Nephron progenitor cell (in vitro differentiated cells): Measurements from ENCODE around the gene KCTD11.
"Not testable (repeated sequence)": the region's sequence is repeated elsewhere in the genome, so short reads cannot be mapped to it uniquely, and the experiment has no call there.

Experiments used
- DNase-seq: peaks from one replicate; pipeline ENCODE4 v3.0.0; 2021
- H3K27ac Mint-ChIP-seq: 2 replicates; pipeline ENCODE4 v1.8.0; 2021; ENCODE audit warnings: mild to moderate bottlenecking, moderate library complexity, mixed read lengths
- H3K27me3 Mint-ChIP-seq: 2 replicates; pipeline ENCODE4 v1.8.0; 2021; ENCODE audit warnings: mild to moderate bottlenecking, low read depth, mixed read lengths; ENCODE audit not compliant: poor library complexity
- H3K36me3 Mint-ChIP-seq: 2 replicates; pipeline ENCODE4 v1.8.0; 2021; ENCODE audit warnings: low read depth, mixed read lengths
- H3K4me1 Mint-ChIP-seq: 2 replicates; pipeline ENCODE4 v1.8.0; 2021; ENCODE audit warnings: mixed read lengths
- H3K4me3 Mint-ChIP-seq: 2 replicates; pipeline ENCODE4 v1.8.0; 2021; ENCODE audit warnings: mild to moderate bottlenecking, moderate library complexity, mixed read lengths
- H3K9me3 Mint-ChIP-seq: 2 replicates; pipeline ENCODE4 v1.8.0; 2021; ENCODE audit warnings: mild to moderate bottlenecking, moderate library complexity, mixed read lengths
- CTCF ChIP-seq: fragments of 200-600 bp; sonication (generic); IDR thresholded peaks from 2 replicates; pipeline ENCODE4 v1.5.0; 2021; ENCODE audit warnings: antibody characterized with exemption

The KCTD11 gene

GRCh38 chr17:7336240-7337175 lies 15.5 kb upstream of the KCTD11 start, which contains the start of gene ACAP1:
Gene ACAP1 (plus strand): TSS chr17:7336529. CDS start chr17:7336735, 206 bp downstream.
- peaks cover 49% of the 10 kb centered on the region for H3K4me1 Mint-ChIP-seq
- H3K4me3 Mint-ChIP-seq: peak within 1 kb of the TSS; percentile 40
- H3K36me3 Mint-ChIP-seq: no peaks in the 10 kb centered on the region
- H3K9me3 Mint-ChIP-seq: no peaks in the 10 kb centered on the region
- no peak for TF ChIP-seq CTCF
- peak within 1 kb of the TSS; percentile 90 for H3K27ac Mint-ChIP-seq
- DNase-seq: no peak
- no peaks in the 10 kb centered on the region for H3K27me3 Mint-ChIP-seq

GRCh38 chr17:7337600-7337999 lies 14.4 kb upstream of the KCTD11 start:
- H3K36me3 Mint-ChIP-seq, DNase-seq, H3K27me3 Mint-ChIP-seq, H3K4me3 Mint-ChIP-seq, H3K9me3 Mint-ChIP-seq, H3K27ac Mint-ChIP-seq: not testable (repeated sequence)
- peaks cover 42% of the 10 kb centered on the region for H3K4me1 Mint-ChIP-seq

- TF ChIP-seq CTCF: no peak
- Mint-ChIP-seq H3K4me1 (peaks cover 52% of the 10 kb centered on the region), H3K36me3 (no peaks in the 10 kb centered on the region), H3K27me3 (peaks cover 7% of the 10 kb centered on the region), H3K27ac (no peak overlapping the region), H3K4me3 (no peak overlapping the region), H3K9me3 (no peaks in the 10 kb centered on the region)
- no peak for DNase-seq
Measured at GRCh38 chr17:7340179-7340578, 11.8 kb upstream of the KCTD11 start.

- no peak for DNase-seq
- Mint-ChIP-seq H3K27me3 (peaks cover 7% of the 10 kb centered on the region), H3K9me3 (no peaks in the 10 kb centered on the region), H3K36me3 (no peaks in the 10 kb centered on the region), H3K4me3 (no peak overlapping the region), H3K4me1 (peaks cover 46% of the 10 kb centered on the region), H3K27ac (no peak overlapping the region)
- TF ChIP-seq CTCF: no peak
Measured at GRCh38 chr17:7341842-7342241, 10.1 kb upstream of the KCTD11 start.

- peaks cover 45% of the 10 kb centered on the region for H3K4me1 Mint-ChIP-seq
- no peaks in the 10 kb centered on the region for H3K9me3 Mint-ChIP-seq
- H3K27ac Mint-ChIP-seq: no peak overlapping the region
- H3K4me3 Mint-ChIP-seq: no peak overlapping the region
- peaks cover 9% of the 10 kb centered on the region for H3K27me3 Mint-ChIP-seq
- no peak for DNase-seq
- no peaks in the 10 kb centered on the region for H3K36me3 Mint-ChIP-seq
- no peak for TF ChIP-seq CTCF
Measured at GRCh38 chr17:7343250-7343649, 8.7 kb upstream of the KCTD11 start.

GRCh38 chr17:7346761-7347614 lies 5.0 kb upstream of the KCTD11 start:
- H3K27me3 Mint-ChIP-seq: peaks cover 9% of the 10 kb centered on the region
- H3K36me3 Mint-ChIP-seq: no peaks in the 10 kb centered on the region
- H3K9me3 Mint-ChIP-seq: no peaks in the 10 kb centered on the region
- H3K4me3 Mint-ChIP-seq: no peak overlapping the region
- no peak for TF ChIP-seq CTCF
- DNase-seq: no peak
- peak overlapping the region; percentile 22 for H3K27ac Mint-ChIP-seq
- peaks cover 64% of the 10 kb centered on the region for H3K4me1 Mint-ChIP-seq
